BLaER1 treated with 17β-estradiol and CSF1 and Interleukin-3, amounts not matched to agents 10 nM and 100 nM (cell line): ENCODE measurements around the gene ERI3.

Experiments
- H3K27ac ChIP-seq, 11 experiments: shearing (Covaris generic); formaldehyde crosslinking; 2 replicates each; pipeline ENCODE4 v1.8.1; 2022
- H3K27me3 ChIP-seq, 11 experiments: shearing (Covaris generic); formaldehyde crosslinking; 2 replicates each; pipeline ENCODE4 v1.8.1; 2022
- H3K36me3 ChIP-seq, 11 experiments: shearing (Covaris generic); formaldehyde crosslinking; 2 replicates each; pipeline ENCODE4 v1.8.1; 2022
- H3K4me1 ChIP-seq, 10 experiments: shearing (Covaris generic); formaldehyde crosslinking; 2 replicates each; pipeline ENCODE4 v1.8.1; 2022
- H3K4me2 ChIP-seq, 11 experiments: shearing (Covaris generic); formaldehyde crosslinking; 2 replicates each; pipeline ENCODE4 v1.8.1; 2022
- H3K4me3 ChIP-seq, 10 experiments: shearing (Covaris generic); formaldehyde crosslinking; 2 replicates each; pipeline ENCODE4 v1.8.1; 2022
- H3K9ac ChIP-seq, 11 experiments: shearing (Covaris generic); formaldehyde crosslinking; 2 replicates each; pipeline ENCODE4 v1.8.1; 2022
- H3K9me3 ChIP-seq, 11 experiments: shearing (Covaris generic); formaldehyde crosslinking; replicated peaks in 1 of 11; 2 replicates each; pipeline ENCODE4 v1.8.1; 2022
- H4K20me1 ChIP-seq, 11 experiments: shearing (Covaris generic); formaldehyde crosslinking; 2 replicates each; pipeline ENCODE4 v1.8.1; 2022
- Cebpa-rat ChIP-seq, 11 experiments: shearing (Covaris generic); IDR thresholded peaks; 2 replicates each; pipeline ENCODE4 v1.8.1; 2022

The ERI3 gene

DNA sequence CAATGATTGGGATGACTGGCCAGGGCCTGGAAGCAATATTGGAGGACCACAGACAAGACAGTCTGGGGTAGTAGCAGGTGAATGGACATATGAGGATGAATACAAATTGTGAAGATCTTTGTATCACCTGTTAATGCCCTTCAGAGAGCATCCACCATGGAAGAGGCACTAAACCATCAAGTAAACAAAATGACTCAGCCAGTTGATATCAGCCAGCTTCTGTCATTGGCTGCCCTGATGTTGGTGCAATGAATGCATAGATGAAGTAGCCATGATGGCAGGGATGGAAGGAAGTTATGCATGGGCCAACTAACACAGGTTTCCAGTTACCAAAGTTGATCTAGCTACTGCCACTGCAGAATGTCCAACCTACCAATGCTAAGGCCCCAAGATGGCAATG lies 16.1 kb upstream of the ERI3 start:
- TF ChIP-seq Cebpa-rat (IDR thresholded peaks at IDR 0.05) = no peak
- no peaks in the 10 kb centered on the region for H3K27me3 ChIP-seq
- H3K36me3 ChIP-seq = no peaks in the 10 kb centered on the region
- H3K9ac ChIP-seq = no peak overlapping the region
- H3K4me1 ChIP-seq = no peaks in the 10 kb centered on the region
- H3K9me3 ChIP-seq = no peaks in the 10 kb centered on the region
- no peaks in the 10 kb centered on the region for H4K20me1 ChIP-seq
- H3K4me2 ChIP-seq = no peak overlapping the region
- H3K4me3 ChIP-seq = no peak overlapping the region
- no peak overlapping the region for H3K27ac ChIP-seq

DNA sequence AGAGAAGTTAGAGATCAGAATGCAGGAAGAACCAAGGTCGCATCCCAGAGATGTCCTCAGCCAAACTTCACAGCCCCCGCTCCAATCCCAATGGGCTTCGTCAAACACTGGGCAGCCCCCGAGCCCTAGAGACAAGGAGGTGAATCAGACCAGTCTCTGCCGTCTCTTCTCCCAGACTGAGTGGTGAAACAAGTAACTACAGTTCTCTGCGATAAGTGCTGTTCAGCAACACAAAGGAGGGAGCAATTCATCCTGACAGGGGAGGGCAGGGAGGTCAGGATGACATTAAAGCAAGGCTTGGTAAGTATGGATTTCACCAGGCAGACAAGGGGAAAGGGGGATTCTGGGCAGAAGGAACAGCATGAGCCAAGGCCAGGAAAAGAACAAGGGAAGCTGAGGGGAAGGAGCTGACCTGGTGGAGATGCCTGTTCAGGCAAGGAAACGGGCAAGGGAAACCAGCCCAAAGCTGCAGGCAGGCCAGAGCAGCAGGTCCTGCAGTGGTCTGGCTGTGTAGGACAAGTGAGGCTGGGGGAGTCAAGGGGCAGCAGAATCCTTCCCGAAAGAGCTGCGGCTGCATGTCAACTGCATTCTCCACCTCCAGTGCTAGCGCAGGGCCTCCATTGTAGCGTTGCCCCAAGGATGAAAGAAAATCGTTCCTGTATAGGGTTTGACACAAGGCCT lies 13.6 kb upstream of the ERI3 start:
- Histone ChIP-seq H3K9ac (no peak overlapping the region), H3K27me3 (no peaks in the 10 kb centered on the region), H4K20me1 (no peaks in the 10 kb centered on the region), H3K4me3 (no peak overlapping the region), H3K27ac (no peak overlapping the region), H3K4me2 (no peak overlapping the region), H3K4me1 (peaks cover 0 to 7% (median 0%) of the 10 kb centered on the region in 10 experiments; a peak in 5 of 20 replicates), H3K9me3 (no peaks in the 10 kb centered on the region), H3K36me3 (no peaks in the 10 kb centered on the region)
- TF ChIP-seq Cebpa-rat (IDR thresholded peaks at IDR 0.05) = no peak

DNA sequence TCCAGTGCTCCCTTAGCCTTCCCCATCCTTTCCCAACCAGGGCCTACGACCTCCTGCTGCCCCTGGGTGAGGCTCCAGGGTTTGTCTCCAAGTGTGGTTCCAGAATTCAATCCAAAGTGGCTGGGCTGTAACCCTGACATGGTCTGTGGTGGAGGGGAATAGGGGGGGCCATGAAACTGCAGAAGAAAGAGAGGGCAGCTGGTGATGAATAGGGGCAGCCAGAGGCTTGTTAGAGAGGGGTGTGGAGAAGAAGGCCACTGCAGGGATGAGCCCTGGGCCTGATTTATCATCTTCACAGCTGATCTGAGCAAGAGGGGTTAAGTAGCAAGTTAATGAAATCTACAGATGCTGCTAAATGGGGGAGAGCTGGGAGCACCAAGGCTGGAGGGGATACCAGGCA lies 12.9 kb upstream of the ERI3 start:
- no peak for TF ChIP-seq Cebpa-rat (IDR thresholded peaks at IDR 0.05)
- Histone ChIP-seq H3K27me3 (no peaks in the 10 kb centered on the region), H3K4me1 (peaks cover 0 to 7% (median 0%) of the 10 kb centered on the region in 10 experiments; a peak in 5 of 20 replicates), H3K27ac (no peak overlapping the region), H3K4me3 (no peak overlapping the region), H3K36me3 (no peaks in the 10 kb centered on the region), H4K20me1 (no peaks in the 10 kb centered on the region), H3K9ac (no peak overlapping the region), H3K9me3 (no peaks in the 10 kb centered on the region), H3K4me2 (no peak overlapping the region)

DNA sequence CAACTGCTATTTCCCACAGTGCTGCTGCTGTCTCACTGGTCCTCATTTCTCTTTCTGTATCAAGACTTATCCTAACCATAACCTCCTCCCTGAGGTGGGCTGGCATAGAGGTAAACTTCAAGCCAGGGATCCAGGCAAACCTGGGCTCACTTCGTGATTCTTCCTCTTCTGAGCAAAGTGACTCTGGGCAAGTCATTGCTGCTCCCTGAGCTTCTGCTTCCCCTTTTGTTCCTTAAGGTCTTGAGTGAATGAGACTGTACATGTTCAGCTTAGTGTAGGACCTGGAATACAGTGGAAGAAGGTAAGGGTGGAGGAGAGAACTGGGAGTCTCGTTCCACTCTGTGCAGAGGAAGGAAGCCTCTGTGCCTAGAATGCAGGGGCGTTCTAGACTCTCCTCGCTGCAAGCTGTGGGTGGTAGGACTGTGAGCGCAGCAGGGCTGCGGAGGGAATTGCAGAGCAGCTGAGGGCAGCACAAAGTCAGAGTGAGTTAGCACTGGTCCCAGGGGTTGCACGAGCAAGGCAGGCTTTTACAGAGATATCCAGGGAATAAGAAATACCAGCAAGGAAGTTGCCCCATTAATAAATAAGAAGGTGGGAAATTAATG lies 11.4 kb upstream of the ERI3 start:
- H4K20me1 ChIP-seq = no peaks in the 10 kb centered on the region
- H3K27me3 ChIP-seq = no peaks in the 10 kb centered on the region
- no peak overlapping the region for H3K9ac ChIP-seq
- peaks cover 0 to 7% (median 0%) of the 10 kb centered on the region in 10 experiments; a peak in 5 of 20 replicates for H3K4me1 ChIP-seq
- TF ChIP-seq Cebpa-rat (IDR thresholded peaks at IDR 0.05) = no peak
- no peak overlapping the region for H3K4me2 ChIP-seq
- no peaks in the 10 kb centered on the region for H3K36me3 ChIP-seq
- no peak overlapping the region for H3K27ac ChIP-seq
- H3K9me3 ChIP-seq = no peaks in the 10 kb centered on the region
- no peak overlapping the region for H3K4me3 ChIP-seq

DNA sequence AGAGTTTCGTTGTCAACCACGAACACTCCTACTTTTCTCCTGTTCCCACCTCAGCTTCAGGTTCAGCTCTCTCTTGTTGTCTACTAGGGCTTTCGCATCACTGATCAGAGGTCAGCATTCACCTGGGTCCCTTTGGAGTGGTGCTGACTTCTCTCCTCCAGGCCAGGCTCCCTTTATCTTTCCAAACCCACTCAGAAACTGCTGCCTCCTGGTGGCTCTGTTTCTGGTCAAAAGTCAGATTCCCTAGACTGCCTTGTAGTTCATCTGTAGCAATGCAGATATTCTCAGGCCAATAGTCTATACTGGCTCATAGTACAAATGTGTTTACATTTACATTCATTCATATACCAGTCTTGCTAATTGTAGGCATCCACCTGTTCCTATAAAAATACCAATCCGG lies 6.4 kb upstream of the ERI3 start:
- TF ChIP-seq Cebpa-rat (IDR thresholded peaks at IDR 0.05) = no peak
- Histone ChIP-seq H3K36me3 (no peaks in the 10 kb centered on the region), H3K9ac (no peak overlapping the region), H3K27me3 (no peaks in the 10 kb centered on the region), H3K27ac (no peak overlapping the region), H3K4me3 (no peak overlapping the region), H3K4me2 (no peak overlapping the region), H3K4me1 (peaks cover 0 to 7% (median 0%) of the 10 kb centered on the region in 10 experiments; a peak in 5 of 20 replicates), H3K9me3 (no peaks in the 10 kb centered on the region), H4K20me1 (no peaks in the 10 kb centered on the region)

DNA sequence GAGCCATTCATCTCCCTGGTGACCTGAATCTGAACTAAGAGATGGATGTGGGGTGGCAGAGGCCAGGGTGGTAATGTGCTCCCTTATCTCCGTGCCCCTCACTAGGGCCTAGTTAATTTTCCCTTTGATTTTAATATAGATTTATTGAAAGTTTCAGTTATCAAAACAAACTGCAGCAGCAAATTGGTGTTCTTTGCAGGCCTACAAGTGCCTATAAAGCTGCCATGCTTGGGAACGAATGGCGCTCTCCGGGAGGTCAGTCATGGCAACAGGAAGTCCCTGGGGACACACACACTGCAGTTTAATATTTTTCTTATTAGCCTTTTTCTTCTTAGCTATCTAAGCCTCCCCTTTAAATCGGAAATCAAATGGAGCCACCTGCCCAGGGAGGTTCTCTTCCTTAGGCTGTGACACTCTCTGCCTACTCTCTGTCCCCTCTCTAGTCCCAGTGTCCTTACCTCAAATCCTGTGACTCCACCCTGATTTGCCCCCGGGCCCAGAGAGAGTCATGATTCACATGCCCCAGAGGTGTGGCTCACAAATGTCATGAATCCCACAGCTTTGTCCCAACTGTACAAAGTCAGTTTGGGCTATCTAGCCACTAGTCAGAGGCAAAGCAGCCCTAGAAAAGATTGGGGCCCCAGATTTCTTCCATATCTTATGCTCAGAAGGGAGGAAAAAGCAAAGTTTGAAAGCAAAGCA lies 4.3 kb upstream of the ERI3 start:
- peaks cover 2 to 9% (median 4%) of the 10 kb centered on the region in 10 experiments for H3K4me1 ChIP-seq
- no peak overlapping the region for H3K4me2 ChIP-seq

DNA sequence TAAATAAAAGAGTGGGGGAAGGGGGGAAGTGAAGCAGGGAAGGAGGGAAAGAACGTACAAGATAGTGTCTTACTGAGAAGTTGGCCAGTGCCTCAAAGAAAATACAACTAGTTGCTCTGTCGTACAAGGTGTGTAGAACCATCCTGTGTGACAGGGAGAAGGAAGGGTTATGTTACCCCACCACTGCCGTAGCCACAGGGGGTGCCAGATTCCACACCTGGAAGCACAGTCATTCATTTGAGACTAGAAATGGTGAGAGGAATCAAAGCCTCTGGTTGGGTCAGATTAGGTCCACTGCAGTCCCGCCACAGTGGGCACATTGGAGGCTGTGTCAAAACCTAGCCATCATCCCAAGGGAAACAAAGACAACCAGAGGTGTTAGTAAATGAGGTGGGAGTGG lies 2.7 kb upstream of the ERI3 start:
- TF ChIP-seq Cebpa-rat (IDR thresholded peaks at IDR 0.05) = no peak
- H3K9ac ChIP-seq = no peak overlapping the region
- H4K20me1 ChIP-seq = peaks cover 0 to 3% (median 0%) of the 10 kb centered on the region in 11 experiments; a peak in 2 of 22 replicates

More for the DNA sequence above, 4.3 kb upstream of the ERI3 start:
- H3K27me3 ChIP-seq = no peaks in the 10 kb centered on the region
- no peaks in the 10 kb centered on the region for H4K20me1 ChIP-seq
- H3K4me3 ChIP-seq = no peak overlapping the region
- H3K27ac ChIP-seq = no peak overlapping the region
- H3K9ac ChIP-seq = no peak overlapping the region
- no peaks in the 10 kb centered on the region for H3K36me3 ChIP-seq
- no peaks in the 10 kb centered on the region for H3K9me3 ChIP-seq
- TF ChIP-seq Cebpa-rat (IDR thresholded peaks at IDR 0.05) = no peak

DNA sequence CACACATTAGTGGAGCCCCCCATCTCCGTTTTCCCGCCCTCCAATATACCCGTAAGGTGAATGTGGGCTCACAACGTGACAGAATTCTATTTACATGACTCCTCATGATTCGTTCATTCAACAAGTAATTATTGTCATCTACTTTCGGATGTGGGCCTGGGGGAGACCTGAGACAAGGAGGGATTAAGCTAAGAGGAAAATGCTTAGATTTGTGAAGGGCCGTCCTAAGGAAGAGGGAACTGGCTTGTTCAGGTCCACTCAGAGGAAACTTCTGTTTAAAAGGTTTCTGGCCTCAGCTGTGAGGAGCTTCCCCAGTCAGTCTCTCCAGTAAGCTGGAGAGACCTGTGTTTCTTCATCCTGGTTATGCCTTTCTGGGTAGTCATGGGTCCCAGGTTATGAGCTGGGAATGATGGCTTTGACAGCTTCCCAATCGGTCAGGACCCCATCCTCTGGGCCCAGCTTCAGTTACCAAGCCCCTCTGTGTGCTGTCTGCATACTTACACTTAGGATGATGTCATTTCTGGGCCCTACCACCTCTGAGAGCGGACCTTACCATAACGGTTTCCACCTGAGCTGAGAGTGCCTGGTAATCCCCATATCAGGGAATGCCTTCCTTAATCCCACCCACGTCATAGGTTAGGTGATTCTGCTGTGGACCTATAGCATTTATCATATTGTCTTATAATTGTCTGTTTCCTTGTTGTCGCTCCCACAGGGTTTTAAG lies 687 bp upstream of the ERI3 start:
- Histone ChIP-seq H3K36me3 (peaks cover 0 to 15% (median 0%) of the 10 kb centered on the region in 11 experiments; a peak in 5 of 22 replicates), H4K20me1 (peaks cover 0 to 13% (median 0%) of the 10 kb centered on the region in 11 experiments; a peak in 2 of 22 replicates), H3K4me2 (peak overlapping the region in 9 of 11 experiments; percentile 16 to 68 (median 44); a peak in 11 of 22 replicates), H3K9ac (no peak overlapping the region), H3K27ac (no peak overlapping the region), H3K4me1 (peaks cover 11 to 21% (median 13%) of the 10 kb centered on the region in 10 experiments), H3K4me3 (peak overlapping the region in 5 of 10 experiments; percentile 77 to 95 (median 90); a peak in 3 of 20 replicates), H3K27me3 (no peaks in the 10 kb centered on the region), H3K9me3 (no peaks in the 10 kb centered on the region)
- TF ChIP-seq Cebpa-rat (IDR thresholded peaks at IDR 0.05) = no peak

More for the DNA sequence above, 2.7 kb upstream of the ERI3 start:
- no peaks in the 10 kb centered on the region for H3K9me3 ChIP-seq
- no peak overlapping the region for H3K27ac ChIP-seq
- peaks cover 11 to 21% (median 13%) of the 10 kb centered on the region in 10 experiments for H3K4me1 ChIP-seq
- H3K36me3 ChIP-seq = peaks cover 0 to 4% (median 0%) of the 10 kb centered on the region in 11 experiments; a peak in 3 of 22 replicates
- no peak overlapping the region for H3K4me3 ChIP-seq
- no peaks in the 10 kb centered on the region for H3K27me3 ChIP-seq
- H3K4me2 ChIP-seq = no peak overlapping the region
